SK-N-MC (cell line): ENCODE data around the gene CTNNA1.

Source experiments
- EZH2 ChIP-seq: fragments of 200-600 bp; sonication (generic); IDR thresholded peaks from one replicate; pipeline ENCODE4 v1.6.1; 2017; ENCODE audit warnings: antibody characterized with exemption
- FOXP2 ChIP-seq: optimal IDR thresholded peaks from 2 replicates; pipeline ENCODE3; 2011; ENCODE audit warnings: mild to moderate bottlenecking, moderate library complexity; ENCODE audit not compliant: insufficient read depth; ENCODE audit errors: extremely low read length, control extremely low read depth
- POLR2AphosphoS5 ChIP-seq: IDR thresholded peaks from 2 replicates; pipeline ENCODE4 v1.6.1; 2012; ENCODE audit warnings: mild to moderate bottlenecking, low read depth, low read length, borderline replicate concordance

GRCh38 chr5:138898299-138898698 is 145.1 kb downstream of the CTNNA1 start:
- TF ChIP-seq POLR2AphosphoS5 (no peak), EZH2 (no peak), FOXP2 (no peak)
